PC-3 (cell line): ENCODE measurements around the gene WDR41.

Source experiments
- CTCF ChIP-seq: fragments of 300-600 bp; sonication (generic); conservative IDR thresholded peaks from 2 replicates; pipeline ENCODE4 v1.5.1; 2017; ENCODE audit warnings: antibody characterized with exemption, low read depth, mild to moderate bottlenecking, low read length
- EZH2 ChIP-seq: fragments of 300-600 bp; sonication (generic); IDR thresholded peaks from one replicate; pipeline ENCODE4 v1.6.1; 2017; ENCODE audit warnings: antibody characterized with exemption, mild to moderate bottlenecking, low read length; ENCODE audit not compliant: unreplicated experiment
- EZH2phosphoT487 ChIP-seq: fragments of 300-600 bp; sonication (generic); IDR thresholded peaks from 2 replicates; pipeline ENCODE4 v1.6.1; 2018; ENCODE audit warnings: mild to moderate bottlenecking, antibody characterized with exemption, low read length, borderline replicate concordance

DNA sequence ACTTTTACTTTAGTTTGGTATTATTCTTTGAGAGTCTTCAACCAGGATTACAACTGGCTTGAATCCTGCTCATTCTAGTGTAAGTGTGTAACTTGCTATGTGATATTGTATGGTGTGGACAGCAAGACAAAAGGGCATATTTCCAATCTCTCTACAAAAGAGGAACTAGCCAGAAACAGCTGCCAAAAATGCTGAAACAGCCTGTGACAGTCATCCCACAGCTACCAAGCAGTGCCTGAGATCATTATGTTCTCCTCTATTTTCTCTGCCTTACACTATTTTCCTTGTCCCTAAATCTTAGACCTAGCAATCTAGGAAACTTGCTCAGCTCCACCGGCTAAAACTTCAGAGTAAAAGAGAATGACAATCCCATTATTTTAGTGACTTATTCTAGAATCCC, 42.8 kb downstream of the WDR41 start:
- TF ChIP-seq EZH2phosphoT487 (no peak), EZH2 (no peak), CTCF (no peak)
